Stimulated activated CD4-positive, alpha-beta T cell treated with anti-CD3 and anti-CD28 coated beads, Interleukin-15, amount 100 ng/mL, for 24 hours (primary cell): ENCODE results near the gene SOX18.

Experiments
- DNase-seq: peaks from one replicate; pipeline ENCODE4 v3.0.0-alpha.2; 2020

SOX18 gene

GRCh38 chr20:64051561-64052325 lies 2.3 kb upstream of the SOX18 start:
- no peak for DNase-seq

GRCh38 chr20:64051033-64051452 lies 1.6 kb upstream of the SOX18 start:
- DNase-seq, result no peak

- no peak for DNase-seq
Observed at GRCh38 chr20:64050261-64051032, 1.0 kb upstream of the SOX18 start.

- DNase-seq, result no peak
Observed at GRCh38 chr20:64049878-64050260, 430 bp upstream of the SOX18 start.

GRCh38 chr20:64048402-64049044 lies 916 bp downstream of the SOX18 start:
- no peak for DNase-seq

GRCh38 chr20:64047968-64048401 lies 1.5 kb downstream of the SOX18 start:
- no peak for DNase-seq

GRCh38 chr20:64047046-64047389 lies 2.4 kb downstream of the SOX18 start:
- DNase-seq, result no peak

GRCh38 chr20:64045346-64046011 lies 4.0 kb downstream of the SOX18 start:
- DNase-seq, result no peak

GRCh38 chr20:64044484-64045247 lies 4.8 kb downstream of the SOX18 start:
- DNase-seq, result no peak

- no peak for DNase-seq
Observed at GRCh38 chr20:64043768-64044167, 5.7 kb downstream of the SOX18 start.

- no peak for DNase-seq
Observed at GRCh38 chr20:64042054-64042781, 7.2 kb downstream of the SOX18 start.

GRCh38 chr20:64041781-64042053 lies 7.7 kb downstream of the SOX18 start:
- DNase-seq, result no peak

GRCh38 chr20:64041040-64041780 lies 8.2 kb downstream of the SOX18 start:
- no peak for DNase-seq

GRCh38 chr20:64040231-64041039 lies 9.0 kb downstream of the SOX18 start:
- no peak for DNase-seq

GRCh38 chr20:64039293-64040160 lies 9.9 kb downstream of the SOX18 start:
- no peak for DNase-seq

GRCh38 chr20:64038565-64039292 lies 10.7 kb downstream of the SOX18 start:
- peak; percentile 86 for DNase-seq

GRCh38 chr20:64038224-64038564 lies 11.2 kb downstream of the SOX18 start:
- no peak for DNase-seq

GRCh38 chr20:64037498-64038213 lies 11.8 kb downstream of the SOX18 start:
- DNase-seq, result no peak
